Brain microvascular endothelial cell (primary cell): ENCODE results near the gene EXOC6B.
A peak's percentile ranks its signal among the peaks of the same experiment; 100 is the strongest.

ENCODE experiments used
- DNase-seq: peaks from one replicate; pipeline ENCODE4 v3.0.0-alpha.2; 2020
- H3K27ac ChIP-seq: fragments of 250-450 bp; sonication (Bioruptor Pico); 2 replicates; pipeline ENCODE4 v1.5.1; 2020; ENCODE audit warnings: mild to moderate bottlenecking, moderate library complexity
- H3K27me3 ChIP-seq: fragments of 250-450 bp; sonication (Bioruptor Pico); replicated peaks from 2 replicates; pipeline ENCODE4 v1.5.1; 2020; ENCODE audit warnings: mild to moderate bottlenecking
- H3K36me3 ChIP-seq: fragments of 250-450 bp; sonication (Bioruptor Pico); replicated peaks from 2 replicates; pipeline ENCODE4 v1.5.1; 2020; ENCODE audit warnings: mild to moderate bottlenecking
- H3K4me3 ChIP-seq: 2 replicates; pipeline ENCODE4 v1.5.1; 2011; ENCODE audit warnings: low read depth, mild to moderate bottlenecking, control low read depth, low read length, moderate library complexity
- in situ Hi-C: cut with HindIII; loops from 2 replicates; pipeline ENCODE4 v1.10.0; 2017; ENCODE audit warnings: low sequenced_read_pairs, low pct_ligation_motif_present
- TF ChIP-seq, protein P1 (sequence below): IDR thresholded peaks from 2 replicates; pipeline ENCODE4 v1.5.1; 2011; ENCODE audit warnings: low read depth, mild to moderate bottlenecking, moderate library complexity, low read length, control low read depth, inconsistent platforms; ENCODE audit errors: missing control alignments

Gene EXOC6B

DNA sequence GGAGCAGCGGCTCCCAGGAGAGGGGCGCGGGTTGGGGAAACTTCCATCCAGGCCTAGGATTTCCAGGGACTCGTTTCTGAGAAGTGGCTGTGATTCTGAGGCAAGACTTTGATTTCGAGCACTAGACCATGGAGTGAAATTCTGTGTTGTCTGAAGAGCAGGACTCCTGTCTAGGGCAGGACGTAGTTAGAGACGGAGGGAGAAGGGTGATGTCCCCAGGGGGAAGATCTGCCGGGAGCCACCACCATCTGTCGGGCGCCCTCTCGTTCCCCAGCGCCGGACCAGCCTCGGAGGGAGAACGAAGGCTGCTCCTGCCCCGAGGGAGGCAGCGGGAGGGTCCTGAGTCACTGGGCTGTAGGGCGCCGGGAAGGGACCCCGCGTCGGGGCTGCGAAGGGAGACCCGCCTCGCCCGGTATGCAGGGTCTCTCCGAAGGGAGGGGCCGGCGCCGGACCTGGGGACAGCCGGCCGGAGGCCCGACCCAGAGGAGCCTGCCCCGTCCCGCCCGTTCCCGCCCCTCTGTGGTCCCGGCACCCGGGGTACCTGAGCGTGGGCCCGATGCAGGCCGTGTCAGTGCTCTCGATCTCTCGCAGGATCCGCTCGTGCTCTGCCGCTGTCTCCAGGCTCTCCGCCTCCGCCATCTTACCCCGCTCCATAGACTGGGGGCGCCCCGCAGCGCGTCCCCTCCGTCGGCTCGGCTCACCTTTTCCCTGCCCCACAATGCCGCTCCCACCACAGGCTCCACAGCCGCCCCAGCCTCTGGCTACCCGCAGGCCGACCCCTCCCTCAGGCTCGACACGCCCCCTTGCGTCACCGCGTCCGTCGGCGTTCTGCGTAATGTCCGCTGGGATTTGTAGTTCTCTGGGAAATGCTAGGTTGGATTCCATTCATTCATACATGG is at the start of gene EXOC6B:
TSS of gene EXOC6B (minus strand) at position 777 of the 899 bp plus-strand sequence.
- Histone ChIP-seq H3K36me3 (no peaks in the 10 kb centered on the region), H3K4me3 (peak within 1 kb of the TSS; percentile 90), H3K27ac (peak within 1 kb of the TSS; percentile 39), H3K27me3 (no peaks in the 10 kb centered on the region)
- TF ChIP-seq, protein P1, sequence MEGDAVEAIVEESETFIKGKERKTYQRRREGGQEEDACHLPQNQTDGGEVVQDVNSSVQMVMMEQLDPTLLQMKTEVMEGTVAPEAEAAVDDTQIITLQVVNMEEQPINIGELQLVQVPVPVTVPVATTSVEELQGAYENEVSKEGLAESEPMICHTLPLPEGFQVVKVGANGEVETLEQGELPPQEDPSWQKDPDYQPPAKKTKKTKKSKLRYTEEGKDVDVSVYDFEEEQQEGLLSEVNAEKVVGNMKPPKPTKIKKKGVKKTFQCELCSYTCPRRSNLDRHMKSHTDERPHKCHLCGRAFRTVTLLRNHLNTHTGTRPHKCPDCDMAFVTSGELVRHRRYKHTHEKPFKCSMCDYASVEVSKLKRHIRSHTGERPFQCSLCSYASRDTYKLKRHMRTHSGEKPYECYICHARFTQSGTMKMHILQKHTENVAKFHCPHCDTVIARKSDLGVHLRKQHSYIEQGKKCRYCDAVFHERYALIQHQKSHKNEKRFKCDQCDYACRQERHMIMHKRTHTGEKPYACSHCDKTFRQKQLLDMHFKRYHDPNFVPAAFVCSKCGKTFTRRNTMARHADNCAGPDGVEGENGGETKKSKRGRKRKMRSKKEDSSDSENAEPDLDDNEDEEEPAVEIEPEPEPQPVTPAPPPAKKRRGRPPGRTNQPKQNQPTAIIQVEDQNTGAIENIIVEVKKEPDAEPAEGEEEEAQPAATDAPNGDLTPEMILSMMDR: no peak
- peak; percentile 86 for DNase-seq
- in situ Hi-C loops: no loop called here

- DNase-seq: no peak
- TF ChIP-seq, protein P1: no peak
- no peak overlapping the region for H3K4me3 ChIP-seq
- peaks cover 1% of the 10 kb centered on the region for H3K27me3 ChIP-seq
- no peak overlapping the region for H3K27ac ChIP-seq
- in situ Hi-C loops: no loop called here
- H3K36me3 ChIP-seq: no peaks in the 10 kb centered on the region
Measured at GRCh38 chr2:72871880-72872279, 46.0 kb upstream of the EXOC6B start.

- H3K27me3 ChIP-seq: no peaks in the 10 kb centered on the region
- no peaks in the 10 kb centered on the region for H3K36me3 ChIP-seq
- no peak overlapping the region for H3K4me3 ChIP-seq
- in situ Hi-C loops: no loop called here
- no peak overlapping the region for H3K27ac ChIP-seq
- TF ChIP-seq, protein P1: no peak
- DNase-seq: no peak
Measured at GRCh38 chr2:72871060-72871459, 45.2 kb upstream of the EXOC6B start.

DNA sequence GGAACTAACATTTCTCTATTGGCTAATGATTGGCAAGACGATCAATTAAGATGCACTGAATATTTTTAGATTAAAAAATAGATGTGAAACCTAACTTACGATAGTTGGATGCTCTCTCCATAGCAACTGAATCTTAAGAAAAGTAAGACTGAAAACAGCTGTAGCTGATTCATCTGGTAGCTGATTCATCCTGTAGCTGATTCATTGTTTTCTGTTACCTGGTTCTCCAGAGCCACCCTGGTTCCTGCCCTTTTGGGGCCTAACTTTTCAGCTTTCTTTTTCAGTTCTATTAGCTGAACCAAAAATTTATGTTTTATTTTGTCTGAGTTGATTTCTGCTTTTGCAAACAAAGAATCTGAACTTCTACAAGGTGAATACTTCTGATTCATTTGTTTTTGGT is 38.7 kb upstream of the EXOC6B start:
- in situ Hi-C loops: no loop called here
- TF ChIP-seq, protein P1: no peak
- Histone ChIP-seq H3K27ac (no peak overlapping the region), H3K36me3 (no peaks in the 10 kb centered on the region), H3K4me3 (no peak overlapping the region), H3K27me3 (peaks cover 3% of the 10 kb centered on the region)
- peak; percentile 45 for DNase-seq

DNA sequence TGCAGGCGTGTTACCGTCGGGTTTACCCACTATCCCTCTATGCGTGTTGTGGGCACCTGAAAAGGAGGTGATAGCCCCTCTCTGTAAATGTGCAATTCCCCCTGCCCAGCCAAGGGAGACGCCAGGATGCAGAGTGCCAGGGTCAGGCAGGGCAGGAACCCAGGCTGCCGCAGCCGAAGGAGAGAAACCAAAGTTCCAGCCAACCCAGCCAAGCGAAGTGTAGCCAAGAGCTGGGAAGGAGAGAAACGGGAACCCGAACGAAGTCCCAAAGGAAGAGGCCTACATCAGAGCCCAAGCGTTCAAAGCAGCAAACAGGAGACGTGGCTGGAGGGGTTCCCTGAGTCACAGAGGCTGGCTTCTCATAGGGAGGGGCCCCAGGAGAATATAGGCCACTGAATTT is 37.2 kb upstream of the EXOC6B start:
- TF ChIP-seq, protein P1: no peak
- in situ Hi-C loops: no loop called here

More for the DNA sequence above, 37.2 kb upstream of the EXOC6B start:
- H3K4me3 ChIP-seq: no peak overlapping the region
- no peak overlapping the region for H3K27ac ChIP-seq
- no peak for DNase-seq
- H3K27me3 ChIP-seq: peaks cover 3% of the 10 kb centered on the region
- no peaks in the 10 kb centered on the region for H3K36me3 ChIP-seq
